HepG2 (cell line): ENCODE measurements around the gene MRM2. TPM values are rescaled to one million over a fixed set of nuclear protein-coding genes. Genes with fewer than 3 reads are reported as not detected.

Experiments used
- ATAC-seq: fragments of 200-7000 bp; cut with Tn5 transposase; 3 replicates; pipeline ENCODE4 v1.9.1; 2020; ENCODE audit warnings: mild to moderate bottlenecking, moderate library complexity
- BruUV-seq: library from RNA; stranded (reverse); fragments of 400-500 nt; replicated peaks from 2 replicates; lab custom pipeline; 2021; lab: Mats Ljungman, UMichigan
- CTCF ChIA-PET: fragments of 300-600 bp; formaldehyde crosslinking; extraction: SDS; loops from one replicate; lab custom pipeline; 2021; ENCODE audit warnings: low total read pairs, inconsistent platforms, low intra/inter-chr PET ratio; lab: Yijun Ruan, JAX
- POLR2A ChIA-PET: fragments of 350-600 bp; sonication (Branson Sonifier 250); formaldehyde crosslinking; loops from one replicate; lab custom pipeline; 2020; ENCODE audit warnings: antibody characterized with exemption, inconsistent platforms; lab: Yijun Ruan, JAX
- DNase-seq: peaks from one replicate; pipeline ENCODE4 v3.0.0-alpha.2; 2015; ENCODE audit warnings: low spot score
- FAIRE-seq: peaks from 3 replicates; lab custom pipeline; 2011; peaks lifted over from hg19 to GRCh38; lab: Jason Lieb, UNC
- H2AFZ ChIP-seq: one replicate; pipeline ENCODE4 v1.6.1; 2011; ENCODE audit warnings: low read length, inconsistent platforms
- H3K27ac ChIP-seq: fragments of 300-600 bp; 3 replicates; pipeline ENCODE4 v1.8.0; 2011; ENCODE audit warnings: mixed run types, mild to moderate bottlenecking, mixed read lengths, low read length, inconsistent platforms; ENCODE audit not compliant: insufficient read depth; ENCODE audit errors: extremely low read length
- H3K27me3 ChIP-seq, 2 experiments: fragments of 200-600 bp in 1 of 2; 2 replicates in 1 of 2; 3 replicates in 1 of 2; pipeline versions ENCODE4 v1.6.0 to v1.8.0; 2011; ENCODE audit warnings: low read length in 2 of 2, mild to moderate bottlenecking in 2 of 2, moderate library complexity in 2 of 2, inconsistent platforms in 1 of 2; ENCODE audit not compliant: insufficient read depth in 2 of 2, control insufficient read depth in 1 of 2
- H3K36me3 ChIP-seq, 2 experiments: fragments of 200-600 bp in 1 of 2; replicated peaks in 1 of 2; 2 replicates in 1 of 2; 3 replicates in 1 of 2; pipeline versions ENCODE4 v1.5.1 to v1.8.0; 2011; ENCODE audit warnings: low read length in 2 of 2, inconsistent platforms in 1 of 2; ENCODE audit not compliant: insufficient read depth in 2 of 2, control insufficient read depth in 1 of 2
- H3K4me1 ChIP-seq: 2 replicates; pipeline ENCODE4 v1.5.1; 2012; ENCODE audit warnings: low read length, inconsistent platforms; ENCODE audit not compliant: insufficient read depth
- H3K4me2 ChIP-seq: 2 replicates; pipeline ENCODE4 v1.6.0; 2011; ENCODE audit warnings: low read depth, low read length, inconsistent platforms
- H3K4me3 ChIP-seq, 3 experiments: fragments of 200-600 bp in 1 of 3; sonication (generic), shearing (Covaris generic) in 1 of 3; replicated peaks in 1 of 3; 2 replicates each; pipeline ENCODE4 v1.5.1; 2011 to 2016; ENCODE audit warnings: low read length in 3 of 3, inconsistent platforms in 2 of 3, low read depth in 2 of 3, mild to moderate bottlenecking in 2 of 3, control low read depth in 1 of 3, mixed read lengths in 1 of 3; ENCODE audit not compliant: insufficient read depth in 1 of 3
- H3K79me2 ChIP-seq: one replicate; pipeline ENCODE4 v1.6.1; 2011; ENCODE audit warnings: low read length, inconsistent platforms; ENCODE audit not compliant: insufficient read depth
- H3K9ac ChIP-seq: 2 replicates; pipeline ENCODE4 v1.6.0; 2011; ENCODE audit warnings: mild to moderate bottlenecking, low read depth, low read length, inconsistent platforms; ENCODE audit not compliant: insufficient read depth
- H3K9me3 ChIP-seq: 2 replicates; pipeline ENCODE4 v1.5.1; 2012; ENCODE audit warnings: mild to moderate bottlenecking, low read length
- H4K20me1 ChIP-seq: 2 replicates; pipeline ENCODE4 v1.6.0; 2011; ENCODE audit warnings: inconsistent platforms, mild to moderate bottlenecking, low read length, moderate library complexity; ENCODE audit not compliant: insufficient read depth
- ARID5B ChIP-seq: IDR thresholded peaks from 2 replicates; pipeline ENCODE4 v1.4.0; 2020; ENCODE audit warnings: mild to moderate bottlenecking, missing genetic modification reagents
- CHD4 ChIP-seq: fragments of 200-600 bp; sonication (generic); IDR thresholded peaks from 2 replicates; pipeline ENCODE4 v1.7.0; 2017; ENCODE audit warnings: mild to moderate bottlenecking, low read length, borderline replicate concordance
- E2F1 ChIP-seq: sonication (generic); formaldehyde crosslinking; IDR thresholded peaks from 2 replicates; pipeline ENCODE4 v1.5.0; 2020; ENCODE audit warnings: missing genetic modification reagents
- HDAC6 ChIP-seq: fragments of 200-600 bp; sonication (generic); IDR thresholded peaks from 2 replicates; pipeline ENCODE4 v1.7.0; 2017; ENCODE audit warnings: mild to moderate bottlenecking, antibody characterized with exemption, low read length, low read depth
- HMGXB4 ChIP-seq, 2 experiments: sonication (generic) in 1 of 2; formaldehyde crosslinking in 1 of 2; IDR thresholded peaks; 2 replicates each; pipeline versions ENCODE4 v1.4.0 to v1.6.1; 2018 to 2020; ENCODE audit warnings: missing genetic modification reagents in 2 of 2, borderline replicate concordance in 1 of 2, low read depth in 1 of 2, mild to moderate bottlenecking in 1 of 2, missing biosample characterization in 1 of 2
- HOMEZ ChIP-seq: IDR thresholded peaks from 2 replicates; pipeline ENCODE4 v1.6.1; 2016; ENCODE audit warnings: low read depth
- IRF2 ChIP-seq: IDR thresholded peaks from 2 replicates; pipeline ENCODE4 v1.6.1; 2018; ENCODE audit warnings: missing genetic modification reagents, missing compliant biosample characterization
- LCORL ChIP-seq, 2 experiments: fragments of 450-650 bp in 1 of 2; sonication (generic) in 1 of 2; formaldehyde crosslinking in 1 of 2; IDR thresholded peaks; 2 replicates each; pipeline versions ENCODE4 v1.5.0 to v1.6.1; 2017 to 2020; ENCODE audit warnings: antibody characterized with exemption in 1 of 2, missing genetic modification reagents in 1 of 2
- MTF1 ChIP-seq: sonication (generic); formaldehyde crosslinking; IDR thresholded peaks from 2 replicates; pipeline ENCODE4 v1.5.0; 2020; ENCODE audit warnings: missing genetic modification reagents
- NR2F6 ChIP-seq, 2 experiments: IDR thresholded peaks; 2 replicates each; pipeline ENCODE4 v1.6.1; 2016; ENCODE audit warnings: antibody characterized with exemption in 1 of 2, mild to moderate bottlenecking in 1 of 2
- SAP130 ChIP-seq: IDR thresholded peaks from 2 replicates; pipeline ENCODE4 v1.6.1; 2016; ENCODE audit warnings: low read depth
- TAF15 ChIP-seq: fragments of 200-400 bp; formaldehyde crosslinking; IDR thresholded peaks from one replicate; pipeline ENCODE4 v1.6.1; 2018; ENCODE audit warnings: mild to moderate bottlenecking, low read depth, low read length; ENCODE audit not compliant: poor library complexity, severe bottlenecking
- U2AF2 ChIP-seq: fragments of 200-400 bp; formaldehyde crosslinking; IDR thresholded peaks from 2 replicates; pipeline ENCODE4 v1.6.1; 2017; ENCODE audit warnings: low read depth, mild to moderate bottlenecking, low read length
- ZNF746 ChIP-seq: sonication (generic); formaldehyde crosslinking; IDR thresholded peaks from 2 replicates; pipeline ENCODE4 v1.8.0; 2022; ENCODE audit warnings: mild to moderate bottlenecking, missing genetic modification reagents
- ZNF772 ChIP-seq: sonication (generic); formaldehyde crosslinking; IDR thresholded peaks from 2 replicates; pipeline ENCODE4 v1.5.0; 2020; ENCODE audit warnings: mild to moderate bottlenecking, missing genetic modification reagents
- ZNF816 ChIP-seq: sonication (generic); formaldehyde crosslinking; IDR thresholded peaks from 2 replicates; pipeline ENCODE4 v1.8.0; 2022; ENCODE audit warnings: missing genetic modification reagents, mild to moderate bottlenecking, borderline replicate concordance
- WGBS: methylation state at CpG from one replicate; pipeline ENCODE4 v1.1.6; 2017; ENCODE audit warnings: low lambda C conversion rate; 5-methylcytosine and 5-hydroxymethylcytosine counted together
- in situ Hi-C: cut with HindIII; loops from 2 replicates; pipeline ENCODE4 v1.10.0; 2017; ENCODE audit warnings: low pct_unique_long_range_greater_than_20kb; ENCODE audit not compliant: extremely low pct_ligation_motif_present
- intact Hi-C: fragments of 100-400 bp; cut with micrococcal nuclease; formaldehyde crosslinking; loops from one replicate; pipeline ENCODE4 v1.10.0; 2022; ENCODE audit not compliant: unreplicated experiment
- polyA plus RNA-seq, 8 experiments: library from polyadenylated mRNA; depleted of rRNA in 3 of 8; stranded (reverse) in 7 of 8; unstranded in 1 of 8; fragments of >200 nt; fragmentation: Illumina TruSeq in 4 of 8; extraction: Trizol in 4 of 8; gene quantifications; 2 replicates each; pipeline versions ENCODE4 v1.2.1 to v1.2.3, GENCODE V29; 2011 to 2016; ENCODE audit warnings: low read depth in 4 of 8, missing spikeins in 1 of 8, mixed read lengths in 1 of 8; ENCODE audit not compliant: insufficient read depth in 1 of 8
- total RNA-seq, 5 experiments: library from RNA; depleted of rRNA; stranded (reverse); fragments of >200 nt; fragmentation: Illumina TruSeq; extraction: Trizol; gene quantifications; 2 replicates each; pipeline ENCODE4 v1.2.3, GENCODE V29; 2016; ENCODE audit warnings: low read depth in 1 of 5

The MRM2 gene
- total and polyA plus RNA-seq, 2 of the 13 experiments (the other 11 are each of a cell fraction or from before 2014, with no cell fraction given) = 13.2 to 34.2 TPM

- CTCF ChIA-PET = no interaction called here
- FAIRE-seq (no peak), DNase-seq (no peak)
Observed at GRCh38 chr7:2213551-2214215, 28.3 kb downstream of the MRM2 start.

More at GRCh38 chr7:2213551-2214215, 28.3 kb downstream of the MRM2 start:
- H3K4me1 ChIP-seq = no peaks in the 10 kb centered on the region
- ATAC-seq = no peak
- intact Hi-C loops (no loop called here), in situ Hi-C loops (loop anchor here (10.0 to 25.0 kb wide), 2 partner anchors 419 to 626 kb away; no protein-coding TSS in a partner anchor)
- POLR2A ChIA-PET = no interaction called here
- no peak overlapping the region for H3K27ac ChIP-seq
- H4K20me1 ChIP-seq = no peaks in the 10 kb centered on the region
- H2AFZ ChIP-seq = no peak overlapping the region
- no peak for TF ChIP-seq MTF1 (CRISPR knock-in tag)
- no peak for TF ChIP-seq ZNF816 (CRISPR knock-in tag)
- TF ChIP-seq ARID5B (CRISPR knock-in tag) = no peak
- TF ChIP-seq U2AF2 = no peak
- no peak for TF ChIP-seq ZNF772 (CRISPR knock-in tag)
- TF ChIP-seq HMGXB4 (CRISPR knock-in tag; IDR thresholded peaks at IDR 0.05; ENCODE audit: borderline replicate concordance in 1 of 2, low read depth in 1 of 2) = no peak
- no peak for TF ChIP-seq SAP130 (CRISPR knock-in tag)
- TF ChIP-seq HDAC6 = no peak
- TF ChIP-seq CHD4 = no peak
- TF ChIP-seq NR2F6 (IDR thresholded peaks at IDR 0.05) = no peak
- no peak for TF ChIP-seq NR2F6 (CRISPR knock-in tag; IDR thresholded peaks at IDR 0.05)
- TF ChIP-seq LCORL (IDR thresholded peaks at IDR 0.05) = no peak
- no peak for TF ChIP-seq LCORL (CRISPR knock-in tag; IDR thresholded peaks at IDR 0.05)
- no peak for TF ChIP-seq ZNF746 (CRISPR knock-in tag)
- TF ChIP-seq HOMEZ = no peak
- no peak for TF ChIP-seq IRF2 (CRISPR knock-in tag)
- no peak for TF ChIP-seq TAF15
- no peak for TF ChIP-seq E2F1 (CRISPR knock-in tag)
- H3K36me3 ChIP-seq = peaks cover 31 to 90% of the 10 kb centered on the region in 2 experiments; a peak in 4 of 5 replicates
- 100% methylated on average over 13 of the region's 15 CpGs for WGBS
- H3K9me3 ChIP-seq = no peaks in the 10 kb centered on the region
- BruUV-seq = no TSS peak
- no peaks in the 10 kb centered on the region for H3K27me3 ChIP-seq
- no peak overlapping the region for H3K4me3 ChIP-seq
- H3K4me2 ChIP-seq = no peak overlapping the region
- no peaks in the 10 kb centered on the region for H3K79me2 ChIP-seq
- H3K9ac ChIP-seq = no peak overlapping the region
